MCF 10A (cell line): ENCODE measurements around the gene CCR5AS.

ENCODE experiments used
- BruUV-seq: library from RNA; stranded (reverse); fragments of 400-500 nt; replicated peaks from 2 replicates; lab custom pipeline; 2021; lab: Mats Ljungman, UMichigan
- CTCF ChIA-PET: fragments of 300-600 bp; sonication (Branson Sonifier 250); formaldehyde crosslinking; extraction: SDS; loops from one replicate; lab custom pipeline; 2021; ENCODE audit warnings: antibody characterized with exemption, inconsistent platforms; lab: Yijun Ruan, JAX
- POLR2A ChIA-PET: fragments of 300-600, 350-650 bp; sonication (Branson Sonifier 250); formaldehyde crosslinking; extraction: SDS; loops from one replicate; lab custom pipeline; 2020; ENCODE audit warnings: antibody characterized with exemption, inconsistent platforms; lab: Yijun Ruan, JAX
- DNase-seq: peaks from one replicate; pipeline ENCODE4 v3.0.0-alpha.2; 2018; ENCODE audit not compliant: unreplicated experiment
- H3K27ac Mint-ChIP-seq: one replicate; pipeline ENCODE4 v1.8.0; 2022; ENCODE audit warnings: mild to moderate bottlenecking, low read depth, mixed read lengths; ENCODE audit not compliant: unreplicated experiment
- H3K27me3 Mint-ChIP-seq: one replicate; pipeline ENCODE4 v1.8.0; 2022; ENCODE audit warnings: mixed read lengths; ENCODE audit not compliant: insufficient read depth, unreplicated experiment
- H3K36me3 Mint-ChIP-seq: one replicate; pipeline ENCODE4 v1.8.0; 2022; ENCODE audit warnings: mild to moderate bottlenecking, moderate library complexity, mixed read lengths; ENCODE audit not compliant: insufficient read depth, unreplicated experiment
- H3K4me1 Mint-ChIP-seq: one replicate; pipeline ENCODE4 v1.8.0; 2022; ENCODE audit warnings: mixed read lengths; ENCODE audit not compliant: insufficient read depth, unreplicated experiment
- H3K4me3 Mint-ChIP-seq: one replicate; pipeline ENCODE4 v1.8.0; 2022; ENCODE audit warnings: mild to moderate bottlenecking, moderate library complexity, mixed read lengths; ENCODE audit not compliant: unreplicated experiment
- H3K9me3 Mint-ChIP-seq: one replicate; pipeline ENCODE4 v1.8.0; 2022; ENCODE audit warnings: mixed read lengths; ENCODE audit not compliant: unreplicated experiment
- intact Hi-C: fragments of 100-400 bp; cut with micrococcal nuclease; formaldehyde crosslinking; loops from 2 replicates; pipeline ENCODE4 v1.14.1; 2022
- TF ChIP-seq, protein P1 (sequence below): fragments of 200-600 bp; IDR thresholded peaks from one replicate; pipeline ENCODE4 v1.8.0; 2022; ENCODE audit warnings: antibody characterized with exemption, mild to moderate bottlenecking; ENCODE audit not compliant: unreplicated experiment

CCR5AS gene

DNA sequence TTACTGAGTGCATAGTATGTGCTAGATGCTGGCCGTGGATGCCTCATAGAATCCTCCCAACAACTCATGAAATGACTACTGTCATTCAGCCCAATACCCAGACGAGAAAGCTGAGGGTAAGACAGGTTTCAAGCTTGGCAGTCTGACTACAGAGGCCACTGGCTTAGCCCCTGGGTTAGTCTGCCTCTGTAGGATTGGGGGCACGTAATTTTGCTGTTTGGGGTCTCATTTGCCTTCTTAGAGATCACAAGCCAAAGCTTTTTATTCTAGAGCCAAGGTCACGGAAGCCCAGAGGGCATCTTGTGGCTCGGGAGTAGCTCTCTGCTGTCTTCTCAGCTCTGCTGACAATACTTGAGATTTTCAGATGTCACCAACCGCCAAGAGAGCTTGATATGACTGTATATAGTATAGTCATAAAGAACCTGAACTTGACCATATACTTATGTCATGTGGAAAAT lies 37.2 kb downstream of the CCR5AS start:
- no peak for DNase-seq
- no peaks in the 10 kb centered on the region for H3K36me3 Mint-ChIP-seq
- no peak overlapping the region for H3K27ac Mint-ChIP-seq
- no peak overlapping the region for H3K4me3 Mint-ChIP-seq
- no TSS peak for BruUV-seq
- H3K27me3 Mint-ChIP-seq, result peaks cover 22% of the 10 kb centered on the region
- POLR2A ChIA-PET, result interaction anchor here (0.6 to 1.5 kb wide), 7 partner anchors 10 to 286 kb away, joined by 3 to 4 read pairs (median 3); no protein-coding TSS in a partner anchor
- no peaks in the 10 kb centered on the region for H3K9me3 Mint-ChIP-seq
- CTCF ChIA-PET, result interaction anchor here (0.6 to 13.0 kb wide), 14 partner anchors 9 to 430 kb away, joined by 3 to 202 read pairs (median 4); no protein-coding TSS in a partner anchor
- intact Hi-C loops, result loop anchor here (5.0 to 10.0 kb wide), 2 partner anchors 77 to 605 kb away; no protein-coding TSS in a partner anchor
- H3K4me1 Mint-ChIP-seq, result no peaks in the 10 kb centered on the region
- TF ChIP-seq, protein P1, sequence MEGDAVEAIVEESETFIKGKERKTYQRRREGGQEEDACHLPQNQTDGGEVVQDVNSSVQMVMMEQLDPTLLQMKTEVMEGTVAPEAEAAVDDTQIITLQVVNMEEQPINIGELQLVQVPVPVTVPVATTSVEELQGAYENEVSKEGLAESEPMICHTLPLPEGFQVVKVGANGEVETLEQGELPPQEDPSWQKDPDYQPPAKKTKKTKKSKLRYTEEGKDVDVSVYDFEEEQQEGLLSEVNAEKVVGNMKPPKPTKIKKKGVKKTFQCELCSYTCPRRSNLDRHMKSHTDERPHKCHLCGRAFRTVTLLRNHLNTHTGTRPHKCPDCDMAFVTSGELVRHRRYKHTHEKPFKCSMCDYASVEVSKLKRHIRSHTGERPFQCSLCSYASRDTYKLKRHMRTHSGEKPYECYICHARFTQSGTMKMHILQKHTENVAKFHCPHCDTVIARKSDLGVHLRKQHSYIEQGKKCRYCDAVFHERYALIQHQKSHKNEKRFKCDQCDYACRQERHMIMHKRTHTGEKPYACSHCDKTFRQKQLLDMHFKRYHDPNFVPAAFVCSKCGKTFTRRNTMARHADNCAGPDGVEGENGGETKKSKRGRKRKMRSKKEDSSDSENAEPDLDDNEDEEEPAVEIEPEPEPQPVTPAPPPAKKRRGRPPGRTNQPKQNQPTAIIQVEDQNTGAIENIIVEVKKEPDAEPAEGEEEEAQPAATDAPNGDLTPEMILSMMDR, result no peak

DNA sequence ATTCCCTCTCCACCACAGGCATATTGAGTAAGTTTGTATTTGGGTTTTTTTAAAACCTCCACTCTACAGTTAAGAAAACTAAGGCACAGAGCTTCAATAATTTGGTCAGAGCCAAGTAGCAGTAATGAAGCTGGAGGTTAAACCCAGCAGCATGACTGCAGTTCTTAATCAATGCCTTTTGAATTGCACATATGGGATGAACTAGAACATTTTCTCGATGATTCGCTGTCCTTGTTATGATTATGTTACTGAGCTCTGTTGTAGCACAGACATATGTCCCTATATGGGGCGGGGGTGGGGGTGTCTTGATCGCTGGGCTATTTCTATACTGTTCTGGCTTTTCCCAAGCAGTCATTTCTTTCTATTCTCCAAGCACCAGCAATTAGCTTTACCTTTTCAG lies 37.7 kb downstream of the CCR5AS start:
- no TSS peak for BruUV-seq
- Mint-ChIP-seq H3K27ac (no peak overlapping the region), H3K36me3 (no peaks in the 10 kb centered on the region), H3K4me3 (no peak overlapping the region), H3K4me1 (no peaks in the 10 kb centered on the region), H3K9me3 (no peaks in the 10 kb centered on the region), H3K27me3 (peaks cover 16% of the 10 kb centered on the region)
- ChIA-PET CTCF (interaction anchor here (0.6 to 13.0 kb wide), 16 partner anchors 9 to 430 kb away, joined by 3 to 202 read pairs (median 4); no protein-coding TSS in a partner anchor), POLR2A (interaction anchor here (0.6 to 1.5 kb wide), 8 partner anchors 9 to 285 kb away, joined by 3 to 4 read pairs (median 3); no protein-coding TSS in a partner anchor)
- DNase-seq, result no peak
- TF ChIP-seq, protein P1, result no peak
- intact Hi-C loops, result no loop called here

DNA sequence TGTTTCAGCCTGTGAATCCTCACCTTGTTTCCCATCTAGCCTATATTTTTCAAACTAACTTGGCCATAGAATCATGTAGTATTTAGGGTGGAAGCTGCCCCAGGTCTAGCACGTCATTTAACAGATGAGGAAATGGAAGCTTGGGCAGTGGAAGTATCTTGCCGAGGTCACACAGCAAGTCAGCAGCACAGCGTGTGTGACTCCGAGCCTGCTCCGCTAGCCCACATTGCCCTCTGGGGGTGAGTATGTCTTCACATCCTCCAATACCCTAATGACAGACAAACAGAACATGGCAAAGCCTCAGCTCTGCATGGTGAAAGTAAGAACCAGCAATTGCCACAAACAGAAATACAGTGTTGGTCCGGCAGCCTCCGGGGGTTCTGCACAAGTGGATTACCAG lies 38.3 kb downstream of the CCR5AS start:
- POLR2A ChIA-PET, result interaction anchor here (1.0 to 1.4 kb wide), 3 partner anchors 56 to 128 kb away, joined by 3 read pairs; no protein-coding TSS in a partner anchor
- Mint-ChIP-seq H3K4me3 (no peak overlapping the region), H3K27me3 (peaks cover 11% of the 10 kb centered on the region), H3K27ac (no peak overlapping the region), H3K9me3 (no peaks in the 10 kb centered on the region), H3K4me1 (no peaks in the 10 kb centered on the region), H3K36me3 (no peaks in the 10 kb centered on the region)
- peak; percentile 57 for DNase-seq
- intact Hi-C loops, result loop anchor here (1.0 kb wide), 1 partner anchor 280 kb away; no protein-coding TSS in a partner anchor
- CTCF ChIA-PET, result interaction anchor here (0.6 to 13.0 kb wide), 16 partner anchors 10 to 430 kb away, joined by 3 to 202 read pairs (median 4); no protein-coding TSS in a partner anchor
- BruUV-seq, result no TSS peak
- TF ChIP-seq, protein P1, result peak; percentile 28

- peaks cover 3% of the 10 kb centered on the region for H3K27me3 Mint-ChIP-seq
- H3K36me3 Mint-ChIP-seq, result no peaks in the 10 kb centered on the region
- no peak for DNase-seq
- no TSS peak for BruUV-seq
- ChIA-PET CTCF (interaction anchor here (0.6 to 13.0 kb wide), 11 partner anchors 11 to 823 kb away, joined by 3 to 202 read pairs (median 5); no protein-coding TSS in a partner anchor), POLR2A (interaction anchor here (1.0 to 1.4 kb wide), 3 partner anchors 55 to 127 kb away, joined by 3 read pairs; no protein-coding TSS in a partner anchor)
- H3K27ac Mint-ChIP-seq, result no peak overlapping the region
- TF ChIP-seq, protein P1, result no peak
- H3K4me1 Mint-ChIP-seq, result no peaks in the 10 kb centered on the region
- H3K9me3 Mint-ChIP-seq, result no peaks in the 10 kb centered on the region
- intact Hi-C loops, result loop anchor here (1.0 kb wide), 1 partner anchor 280 kb away; no protein-coding TSS in a partner anchor
- no peak overlapping the region for H3K4me3 Mint-ChIP-seq
Observed at GRCh38 chr3:46367811-46368210, 39.1 kb downstream of the CCR5AS start.
